Activated naive CD4-positive, alpha-beta T cell treated with Interleukin-2 at 50 U/mL for 16 hours (primary cell): ENCODE measurements around the gene GNG13.

ENCODE experiments used
- DNase-seq: peaks from one replicate; pipeline ENCODE4 v3.0.0-alpha.2; 2020

GNG13 gene

DNA sequence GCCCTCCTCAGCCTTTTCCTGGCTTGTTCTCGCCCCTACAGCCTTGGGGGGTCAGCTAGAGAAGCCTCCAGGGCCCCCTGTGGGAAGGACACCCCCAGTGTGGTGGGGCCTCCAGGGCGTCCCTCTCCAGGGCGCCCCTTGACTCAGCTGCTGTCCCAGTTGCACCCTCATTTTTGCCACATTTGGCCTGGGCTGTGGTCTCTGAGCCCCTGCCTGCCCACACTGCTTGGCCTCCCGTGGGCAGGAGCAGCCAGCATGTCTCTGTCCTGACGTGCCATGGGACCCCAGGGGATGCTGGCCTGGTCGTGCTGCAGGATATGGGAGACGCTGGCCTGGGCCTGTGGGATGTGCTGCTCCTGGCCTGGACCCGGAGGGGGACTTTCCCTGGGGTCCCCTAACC, 7.1 kb downstream of the GNG13 start:
- no peak for DNase-seq

DNA sequence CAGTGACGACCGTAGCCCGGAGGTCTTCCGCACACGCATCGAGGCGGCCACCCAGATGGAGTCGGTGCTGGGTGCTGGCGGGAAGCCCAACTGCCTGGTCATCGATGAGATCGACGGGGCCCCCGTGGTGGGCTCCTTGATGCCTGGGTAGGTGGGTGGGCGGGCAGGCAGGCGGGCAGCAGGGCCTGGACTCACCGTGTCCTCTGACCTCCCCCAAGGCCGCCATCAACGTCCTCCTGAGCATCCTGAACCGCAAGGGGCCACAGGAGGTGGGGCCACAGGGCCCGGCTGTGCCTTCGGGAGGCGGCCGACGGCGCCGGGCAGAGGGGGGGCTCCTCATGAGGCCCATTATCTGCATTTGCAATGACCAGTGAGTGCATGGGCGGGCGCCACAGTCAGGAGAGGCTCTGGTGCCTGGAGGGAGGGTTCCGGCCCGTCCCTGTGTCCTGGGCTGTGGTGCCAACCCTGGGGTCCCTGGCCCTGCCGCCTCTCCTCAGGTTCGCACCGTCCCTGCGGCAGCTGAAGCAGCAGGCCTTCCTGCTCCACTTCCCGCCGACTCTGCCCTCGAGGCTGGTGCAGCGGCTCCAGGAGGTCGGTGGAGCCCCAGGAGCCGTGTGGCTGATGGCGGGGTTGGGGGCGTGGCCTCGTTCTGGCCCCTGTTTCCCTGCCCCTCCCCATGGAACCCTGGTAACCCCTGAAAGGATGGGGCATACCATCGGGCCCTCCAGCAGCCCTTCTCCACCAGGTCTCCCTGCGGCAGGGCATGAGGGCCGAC, 8.1 kb downstream of the GNG13 start:
- no peak for DNase-seq

DNA sequence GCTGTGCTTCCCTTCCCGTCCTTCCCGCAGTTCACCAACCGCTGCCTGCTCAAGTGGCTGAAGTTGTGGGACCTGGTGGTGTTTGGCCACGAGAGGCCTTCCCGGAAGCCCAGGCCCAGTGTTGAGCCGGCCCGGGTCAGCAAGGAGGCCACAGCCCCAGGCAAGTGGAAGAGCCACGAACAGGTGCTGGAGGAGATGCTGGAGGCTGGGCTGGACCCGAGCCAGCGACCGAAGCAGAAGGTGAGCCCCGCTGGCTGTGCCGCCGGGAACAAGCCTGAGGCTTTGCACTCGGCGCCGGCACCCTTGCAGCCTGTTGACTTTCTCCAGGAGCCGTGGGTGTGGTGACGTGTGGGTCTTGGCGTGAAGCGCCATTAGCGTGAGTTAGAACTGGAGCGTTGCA, 9.4 kb downstream of the GNG13 start:
- DNase-seq: no peak

DNA sequence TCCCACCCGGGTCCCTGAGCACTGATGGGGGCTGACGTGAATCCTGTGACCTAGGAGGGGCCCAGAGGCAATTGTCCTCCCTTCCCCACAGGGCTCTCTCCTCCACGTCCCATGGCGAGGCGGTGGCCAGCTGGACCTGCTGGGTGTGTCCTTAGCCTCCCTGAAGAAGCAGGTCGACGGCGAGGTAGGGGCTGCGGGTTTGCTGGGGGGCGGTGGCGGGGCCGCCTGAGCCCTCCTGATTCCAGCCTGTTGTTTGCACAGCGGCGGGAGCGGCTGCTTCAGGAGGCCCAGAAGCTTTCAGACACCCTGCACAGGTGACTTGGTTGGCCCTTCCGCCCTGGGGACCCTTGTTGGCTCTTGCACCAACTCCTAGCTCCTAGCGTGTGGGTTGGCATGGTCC, 10.4 kb downstream of the GNG13 start:
- no peak for DNase-seq

DNA sequence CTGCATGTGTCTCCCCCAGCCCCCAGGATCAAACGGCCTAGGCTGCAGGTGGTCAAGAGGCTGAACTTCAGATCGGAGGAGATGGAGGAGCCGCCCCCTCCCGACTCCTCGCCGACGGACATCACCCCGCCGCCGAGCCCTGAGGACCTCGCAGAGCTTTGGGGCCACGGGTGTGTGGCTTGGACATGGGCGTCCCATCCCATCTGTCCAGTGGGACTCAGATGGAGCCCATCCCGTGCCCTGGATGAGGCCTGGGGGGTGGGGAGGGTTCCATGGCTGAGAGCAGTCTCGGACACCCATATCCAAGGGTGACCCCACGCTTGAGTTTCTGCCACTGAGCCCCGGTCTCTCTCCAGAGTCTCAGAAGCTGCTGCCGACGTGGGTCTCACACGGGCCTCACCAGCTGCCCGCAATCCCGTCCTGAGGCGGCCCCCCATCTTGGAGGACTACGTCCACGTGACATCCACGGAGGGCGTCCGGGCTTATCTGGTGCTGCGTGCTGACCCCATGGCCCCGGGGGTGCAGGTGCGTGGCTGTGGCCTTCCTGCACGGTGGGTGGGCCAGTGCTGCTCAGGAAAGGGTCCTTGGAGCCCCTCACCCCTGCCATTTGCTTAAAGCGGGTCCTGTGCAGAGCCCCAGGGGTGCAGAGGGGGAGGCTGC, 11.2 kb downstream of the GNG13 start:
- DNase-seq: no peak

DNA sequence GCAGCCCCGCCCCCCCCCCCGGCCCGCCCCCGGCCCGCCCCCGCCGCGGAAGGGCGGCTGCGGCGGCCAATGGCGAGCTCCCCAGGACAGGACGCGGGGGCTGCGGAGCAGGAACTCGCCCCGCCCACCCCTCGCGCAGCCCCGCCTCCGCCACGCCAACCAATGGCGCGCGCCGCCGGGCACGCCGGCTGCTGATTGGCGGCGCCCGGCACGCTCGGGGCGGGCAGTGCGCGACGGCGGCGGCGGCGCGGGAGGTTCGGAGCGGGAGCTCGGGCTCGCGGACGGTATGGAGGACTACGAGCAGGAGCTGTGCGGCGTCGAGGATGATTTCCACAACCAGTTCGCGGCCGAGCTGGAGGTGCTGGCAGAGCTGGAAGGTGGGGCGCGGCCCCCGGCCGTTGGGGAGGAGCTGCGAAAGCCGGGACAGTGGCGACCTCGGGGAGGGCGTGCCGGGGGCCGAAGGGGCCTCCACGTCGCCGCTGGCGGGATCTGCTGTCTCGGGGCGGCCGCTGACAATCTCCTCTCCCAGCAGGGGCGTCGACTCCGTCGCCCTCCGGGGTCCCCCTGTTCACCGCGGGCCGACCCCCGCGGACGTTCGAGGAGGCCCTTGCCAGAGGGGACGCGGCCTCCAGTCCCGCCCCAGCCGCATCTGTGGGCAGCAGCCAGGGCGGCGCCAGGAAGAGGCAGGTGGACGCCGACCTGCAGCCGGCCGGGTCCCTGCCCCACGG, 12.0 kb downstream of the GNG13 start, which contains the start of gene CHTF18:
Gene CHTF18, plus strand, starts transcription at position 222 of the 728 bp plus-strand sequence. Its CDS starts 65 bp downstream, at position 287.
- DNase-seq: peak; percentile 94

DNA sequence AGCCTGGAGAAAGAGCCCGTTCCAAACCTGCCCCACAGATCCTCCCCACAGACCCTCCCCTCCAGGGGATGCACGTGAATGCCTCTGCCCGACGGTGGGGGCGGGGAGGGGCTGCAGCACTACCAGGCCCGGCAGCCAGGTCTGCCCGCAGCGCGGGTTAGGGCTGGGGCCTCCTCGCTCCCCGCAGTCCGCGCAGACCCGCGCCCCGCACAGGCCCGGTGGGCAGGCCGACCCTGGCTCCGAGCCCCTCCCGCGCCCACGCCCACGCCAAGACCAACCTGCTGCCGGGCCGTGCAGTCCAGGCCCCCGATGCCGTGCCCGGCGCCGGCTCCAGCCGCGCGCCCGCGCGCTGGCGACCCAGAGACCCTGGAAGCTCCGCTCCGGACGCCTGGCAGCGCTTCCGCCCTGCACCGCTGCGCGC, 12.5 kb downstream of the GNG13 start, which contains the start of gene RPUSD1:
Gene RPUSD1, minus strand, starts transcription at position 404 of the 421 bp plus-strand sequence. CDS start 644 bp downstream, outside the sequence.
- DNase-seq: no peak

DNA sequence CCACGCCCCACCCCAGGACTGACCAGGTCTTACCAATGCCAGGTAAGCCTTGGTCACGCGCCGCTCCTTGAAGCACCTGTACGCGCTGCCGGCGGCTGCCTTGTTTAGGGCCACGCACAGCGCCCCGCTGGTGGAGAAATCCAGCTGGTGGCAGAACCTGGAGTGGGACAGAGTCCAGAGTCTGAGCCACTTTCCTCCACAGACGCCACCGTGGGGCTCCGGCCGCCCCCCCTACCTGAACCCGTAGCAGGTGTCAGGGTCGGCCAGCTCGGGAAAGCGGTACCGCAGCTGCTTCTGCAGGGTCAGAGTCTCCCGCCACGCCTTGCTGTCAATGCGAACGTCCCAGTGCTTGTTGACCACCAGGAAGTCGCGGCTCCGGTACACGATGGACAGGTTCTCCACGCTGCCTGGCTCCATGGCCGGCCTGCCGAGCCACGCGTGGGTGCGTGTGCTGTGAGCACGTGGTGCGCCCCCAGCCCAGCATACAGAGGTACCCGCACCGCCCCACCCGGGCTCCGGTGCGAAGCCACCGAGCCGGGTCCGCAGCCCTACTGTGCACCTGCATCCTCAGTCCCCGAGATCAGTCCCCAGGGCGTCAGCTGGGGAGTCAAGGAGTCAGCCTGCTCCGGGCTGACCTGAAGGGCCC, 13.1 kb downstream of the GNG13 start:
- DNase-seq: no peak

DNA sequence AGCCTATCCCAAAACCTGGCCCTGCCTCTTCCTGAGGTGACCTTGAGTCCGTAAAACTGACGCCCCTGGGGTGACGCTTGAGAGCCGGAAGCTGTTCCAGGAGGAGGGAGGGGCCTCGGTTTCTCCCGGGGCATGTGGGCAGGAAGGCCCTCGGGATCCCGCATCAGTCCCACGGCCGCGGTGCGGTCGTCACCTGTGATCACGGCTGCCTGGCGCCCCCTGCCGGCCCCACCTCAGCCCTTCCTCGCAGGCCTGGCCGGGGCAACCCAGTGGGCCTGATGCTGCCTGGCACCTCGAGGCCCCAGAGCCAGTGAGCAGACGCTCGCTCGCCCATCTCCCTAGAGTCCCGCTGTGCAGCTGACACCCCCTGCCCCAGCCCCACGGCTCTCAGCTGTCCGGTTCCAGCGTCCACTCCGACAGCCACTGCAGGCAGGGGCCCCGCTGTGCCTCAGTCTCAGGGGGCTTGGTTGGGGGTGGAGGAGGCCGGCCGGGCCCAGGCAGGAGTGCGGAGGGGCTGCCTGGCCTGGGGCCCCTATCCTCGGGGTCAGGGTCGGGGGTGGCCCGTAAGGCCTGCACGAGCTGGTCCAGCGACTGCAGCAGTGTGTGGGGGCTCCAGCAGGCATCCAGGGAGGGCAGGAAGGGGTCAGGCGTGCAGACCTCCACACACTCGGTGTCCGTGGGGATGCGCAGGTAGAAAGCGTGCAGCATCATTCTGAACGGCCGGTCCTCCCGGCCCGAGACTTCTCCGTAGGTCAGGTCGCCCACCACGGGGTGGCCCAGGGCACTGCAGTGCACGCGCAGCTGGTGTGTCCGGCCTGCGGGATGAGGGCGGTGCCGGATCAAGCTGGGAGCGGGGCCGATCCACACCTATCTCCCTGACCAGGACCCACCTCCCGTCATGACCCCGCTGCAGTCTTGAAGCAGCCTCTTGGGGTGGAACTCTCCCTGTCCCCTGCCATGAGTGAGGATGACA, 14.7 kb downstream of the GNG13 start:
- DNase-seq: peak; percentile 76

DNA sequence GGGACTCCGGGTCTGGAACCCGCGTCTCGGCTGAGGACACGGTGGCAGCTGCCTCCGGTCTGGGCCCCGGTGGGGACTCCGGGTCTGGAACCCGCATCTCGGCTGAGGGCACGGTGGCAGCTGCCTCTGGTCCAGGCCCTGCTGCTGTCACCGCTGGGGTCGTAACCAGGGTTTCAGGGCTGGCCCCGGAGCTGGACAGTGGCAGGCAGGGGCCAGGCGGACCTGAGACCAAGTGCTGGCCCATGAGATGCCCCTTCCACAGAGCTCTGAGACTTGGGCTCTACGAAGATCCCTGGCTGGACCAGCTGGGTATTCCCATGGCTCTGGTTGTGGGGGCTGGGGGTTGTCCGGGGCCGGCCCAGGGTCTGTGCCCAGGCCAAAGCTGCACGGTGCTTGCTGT, 16.1 kb downstream of the GNG13 start:
- no peak for DNase-seq

DNA sequence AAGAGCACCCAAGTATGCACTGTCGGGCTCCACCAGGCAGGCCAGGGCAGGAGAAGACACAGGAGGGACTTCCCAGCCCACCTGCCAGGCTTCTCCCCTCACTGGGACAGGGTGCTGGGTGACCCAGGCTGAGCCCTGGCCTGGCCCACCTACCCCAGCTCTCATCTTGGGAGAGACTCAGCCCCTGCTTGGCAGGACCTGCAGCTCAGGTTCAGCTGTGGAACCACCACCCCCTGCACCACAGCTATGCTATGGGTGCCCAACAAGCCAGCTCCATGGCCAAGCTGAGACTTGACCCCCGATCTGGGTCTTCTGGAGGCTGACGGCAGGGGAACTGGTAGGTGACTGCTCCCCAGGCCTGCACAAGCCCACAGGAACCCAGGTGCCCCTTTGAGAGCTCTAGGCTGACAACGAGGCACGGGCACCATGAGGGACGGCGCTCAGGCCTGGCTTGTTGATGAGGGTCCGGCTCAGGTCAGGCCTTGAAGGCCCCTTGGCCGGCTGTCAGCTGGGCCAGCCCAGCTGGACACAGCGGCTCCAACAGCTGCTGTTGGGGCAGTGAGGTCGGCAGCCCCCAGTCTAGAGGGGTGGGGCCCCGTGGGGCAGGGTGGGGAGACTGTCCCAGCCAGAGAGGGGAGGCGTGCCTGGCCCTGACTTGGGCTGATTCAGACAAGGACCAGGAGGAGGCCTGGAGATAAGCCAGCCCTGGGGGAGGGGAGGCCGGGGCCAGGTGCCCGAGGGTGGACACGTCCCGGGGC, 17.0 kb downstream of the GNG13 start:
- no peak for DNase-seq

DNA sequence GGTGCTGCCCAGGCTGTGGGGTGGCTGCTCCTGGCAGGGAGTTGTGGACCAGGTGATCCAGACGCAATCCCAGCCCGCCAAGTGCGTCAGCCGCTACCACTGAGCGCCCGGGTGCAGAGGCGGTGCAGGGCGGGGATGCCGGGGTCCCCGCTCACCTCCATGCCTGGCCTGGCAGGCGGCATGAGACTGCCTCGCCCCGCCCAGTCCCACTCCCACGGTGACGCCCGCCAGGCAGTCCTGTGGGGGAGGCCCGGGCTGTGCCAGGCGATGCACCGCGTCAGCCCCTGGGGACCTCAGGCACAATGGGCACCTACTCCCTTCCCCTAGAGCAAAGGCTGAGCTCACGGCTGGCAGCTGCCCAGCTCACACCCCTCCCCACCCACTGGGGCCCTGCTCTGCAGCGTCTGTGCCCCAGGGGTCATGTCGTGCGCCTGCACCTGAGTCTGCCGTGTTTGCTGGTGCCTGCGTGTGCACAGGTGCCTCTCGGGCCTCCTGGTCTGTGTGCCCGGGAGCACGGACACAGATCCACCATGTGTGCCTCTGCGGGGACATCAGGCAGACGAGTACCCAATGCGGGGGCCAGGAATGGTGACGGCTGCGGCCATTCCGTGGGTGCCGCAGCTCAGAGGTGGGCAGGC, 17.6 kb downstream of the GNG13 start:
- DNase-seq: no peak

DNA sequence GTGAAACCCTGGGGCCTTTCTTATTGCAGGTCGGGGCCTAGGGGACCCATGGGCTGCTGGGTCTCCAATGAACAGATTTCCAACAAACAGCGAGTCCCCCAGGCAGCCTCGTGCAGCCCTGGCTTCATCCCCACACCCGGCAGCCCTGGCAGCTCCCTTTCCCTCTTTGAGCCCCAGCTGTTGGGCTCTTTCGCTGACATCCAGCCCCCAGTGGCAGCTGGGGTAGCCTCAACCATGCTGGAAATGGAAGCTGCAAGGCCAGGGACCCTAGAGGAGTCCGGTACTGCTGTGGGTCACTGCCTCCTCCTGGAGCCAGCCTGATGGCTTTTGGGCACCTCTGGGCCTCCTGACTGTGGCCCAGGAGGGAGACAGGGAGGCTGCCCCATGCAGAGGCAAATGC, 18.3 kb downstream of the GNG13 start:
- no peak for DNase-seq

DNA sequence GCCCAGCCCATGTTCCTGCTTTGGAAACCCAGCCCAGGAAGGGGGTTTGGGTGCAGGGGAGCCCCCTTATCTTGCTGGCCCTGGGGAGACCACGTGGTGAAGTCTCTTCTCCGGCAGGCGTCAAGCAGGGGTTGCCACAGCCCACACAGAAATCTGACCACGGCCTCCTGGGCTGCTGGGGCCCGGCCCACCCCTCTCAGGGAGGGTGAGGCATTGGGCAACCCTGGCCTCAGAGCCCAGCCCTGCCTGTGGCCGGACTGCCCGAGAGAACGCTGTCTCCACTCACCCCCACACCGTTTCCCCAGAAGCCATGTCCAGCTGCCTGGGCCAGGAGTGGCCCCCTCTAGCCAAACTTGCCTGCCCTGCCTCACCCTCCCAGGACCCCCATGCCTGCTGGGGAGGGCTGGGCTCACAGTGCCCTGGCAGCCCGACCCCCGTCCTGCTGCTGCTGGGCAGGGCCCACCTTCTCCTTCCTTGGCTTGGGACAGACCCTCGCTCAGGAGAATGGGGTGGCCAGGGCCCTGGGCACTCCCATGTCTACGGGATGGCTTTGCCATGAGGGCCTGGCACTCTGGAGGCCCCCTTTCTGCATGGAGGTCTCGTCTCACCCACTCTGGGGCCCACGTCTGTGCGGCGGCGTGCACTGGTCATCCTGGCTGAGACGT, 19.1 kb downstream of the GNG13 start:
- no peak for DNase-seq

DNA sequence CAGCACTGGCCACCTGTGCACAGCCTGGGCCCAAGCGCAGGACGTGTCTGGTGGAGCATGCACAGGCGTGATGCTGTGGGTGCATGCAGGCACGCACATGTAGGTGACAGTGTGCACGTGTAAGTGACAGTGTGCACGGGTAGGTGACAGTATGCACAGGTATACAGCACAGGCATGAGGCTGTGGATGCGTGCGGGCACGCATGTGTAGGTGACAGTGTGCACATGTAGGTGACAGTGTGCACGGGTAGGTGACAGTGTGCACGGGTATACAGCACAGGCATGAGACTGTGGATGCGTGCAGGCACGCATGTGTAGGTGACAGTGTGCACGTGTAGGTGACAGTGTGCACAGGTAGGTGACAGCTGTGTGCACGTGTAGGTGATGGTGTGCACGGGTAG, 20.2 kb downstream of the GNG13 start:
- DNase-seq: no peak

DNA sequence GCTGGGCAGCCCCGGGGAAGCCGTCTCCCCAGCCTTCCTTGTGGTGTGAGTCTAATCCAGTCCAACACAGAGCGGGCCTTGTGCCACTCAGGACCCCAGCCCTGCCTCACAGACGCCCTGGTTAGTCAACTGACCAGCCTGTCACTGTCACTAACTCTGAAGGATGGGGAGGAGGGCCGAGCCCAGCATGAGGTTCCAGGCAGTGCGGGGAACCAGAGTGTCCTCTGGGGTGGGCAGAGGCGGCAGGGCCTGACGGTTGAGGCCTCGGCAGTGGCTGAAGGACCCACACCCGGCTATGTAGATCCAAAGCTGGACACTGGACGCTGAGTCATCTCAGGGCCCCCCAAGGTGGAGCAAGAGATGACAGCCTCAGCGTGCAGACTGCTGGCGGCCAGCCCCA, 21.0 kb downstream of the GNG13 start:
- DNase-seq: no peak

DNA sequence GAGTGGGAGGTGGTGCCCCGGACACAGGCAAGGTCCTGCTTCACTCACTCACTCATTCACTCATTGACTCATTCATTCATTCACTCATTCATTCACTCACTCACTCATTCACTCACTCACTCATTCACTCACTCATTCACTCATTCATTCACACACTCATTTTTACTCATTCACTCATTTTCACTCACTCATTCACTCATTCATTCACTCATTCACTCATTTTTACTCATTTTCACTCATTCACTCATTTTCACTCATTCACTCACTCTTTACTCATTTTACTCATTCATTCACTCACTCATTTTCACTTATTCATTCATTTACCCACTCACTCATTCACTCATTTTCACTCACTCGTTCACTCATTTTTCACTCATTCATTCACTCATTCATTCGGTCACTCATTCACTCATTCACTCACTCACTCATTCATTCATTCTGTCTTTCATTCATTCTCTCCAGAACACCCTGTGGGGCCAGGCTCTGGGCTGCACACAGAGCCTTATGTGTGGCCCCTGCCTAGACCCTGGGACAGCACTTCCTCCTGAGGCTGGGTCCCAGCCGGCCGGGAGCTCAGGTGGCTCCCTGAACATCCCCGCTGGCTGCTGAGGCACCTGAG, 21.5 kb downstream of the GNG13 start:
- no peak for DNase-seq

DNA sequence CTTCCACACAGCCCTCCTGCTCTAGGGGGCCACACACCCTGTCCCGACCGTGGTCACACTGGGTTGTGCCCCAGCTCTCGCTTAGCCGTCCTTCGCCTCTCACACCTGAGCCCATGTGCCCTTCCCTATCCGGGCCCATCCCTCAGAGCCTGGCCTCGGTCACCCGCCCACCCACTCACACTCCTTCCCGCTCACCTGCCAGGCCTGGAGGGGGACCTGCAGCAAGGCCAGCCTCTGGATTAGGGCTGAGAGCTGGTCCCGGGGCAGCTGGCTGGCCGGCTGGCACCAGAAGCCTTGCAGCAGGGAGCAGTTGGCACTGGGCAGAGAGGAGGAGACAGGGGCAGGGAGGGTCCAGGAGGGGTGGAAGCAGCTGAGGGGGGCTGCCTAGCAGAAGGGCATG, 22.1 kb downstream of the GNG13 start:
- DNase-seq: no peak

DNA sequence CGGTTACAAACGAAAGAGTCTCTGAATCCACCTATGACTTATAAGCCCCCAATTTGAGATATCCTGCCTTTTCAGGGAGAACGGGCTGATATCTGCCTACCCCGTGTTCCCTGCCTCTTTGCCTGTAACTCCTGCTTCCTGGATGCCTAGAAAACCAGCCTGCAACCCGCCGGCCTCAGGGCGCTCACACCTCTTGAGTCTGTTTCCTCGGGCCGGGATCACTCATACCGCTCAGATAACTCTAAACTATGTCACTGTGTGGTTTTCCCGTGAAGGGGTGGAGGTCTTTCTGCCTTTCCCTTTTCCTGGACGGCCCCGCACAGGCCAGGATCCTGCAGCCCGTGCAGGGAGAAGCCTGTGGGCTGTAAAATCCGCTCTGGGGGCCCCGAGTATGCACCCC, 22.7 kb downstream of the GNG13 start:
- DNase-seq: no peak

DNA sequence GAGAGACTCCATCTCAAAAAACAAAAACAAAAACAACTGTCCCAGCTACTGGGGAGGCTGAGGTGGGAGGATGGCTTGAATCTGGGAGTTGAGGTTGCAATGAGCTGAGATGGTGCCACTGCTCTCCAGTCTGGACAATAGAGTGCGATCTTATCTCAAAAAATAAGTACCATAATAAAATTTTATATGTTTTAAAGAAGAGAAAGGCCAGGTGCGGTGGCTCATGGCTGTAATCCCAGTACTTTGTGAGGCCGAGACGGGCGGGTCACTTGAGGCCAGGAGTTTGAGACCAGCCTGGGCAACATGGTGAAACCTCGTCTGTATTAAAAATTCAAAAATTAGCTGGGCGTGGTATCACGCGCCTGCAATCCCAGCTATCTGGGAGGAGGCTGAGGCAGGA, 23.7 kb downstream of the GNG13 start:
- DNase-seq: no peak
